Measurements from ENCODE around the gene ITFG1. TPM values are rescaled to one million over a fixed set of nuclear protein-coding genes. Genes with fewer than 3 reads are reported as not detected.

The ITFG1 gene
- total RNA-seq, 2 experiments from 2014 or later: 33.7 to 37.9 TPM

DNA sequence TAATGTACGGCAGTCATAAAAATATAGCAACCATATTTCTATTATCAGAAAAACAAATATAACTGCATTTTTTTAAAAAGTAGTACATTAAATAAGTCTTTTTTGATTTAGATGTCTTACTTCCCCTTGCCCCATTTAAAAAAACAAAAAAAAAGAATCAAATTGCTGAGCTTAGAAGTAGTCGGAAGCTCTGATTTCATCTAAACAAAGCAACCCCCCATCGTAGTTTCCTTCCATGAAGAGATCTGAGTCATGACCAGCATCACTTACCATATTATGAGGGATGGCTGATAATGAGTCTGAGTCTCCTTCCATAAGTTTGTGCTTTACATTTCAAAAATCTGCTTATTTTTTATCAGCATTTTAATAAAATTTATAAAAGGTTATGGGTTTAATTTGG is 86.2 kb downstream of the ITFG1 start:
- no peaks in the 10 kb centered on the region for H3K9me2 ChIP-seq (ENCODE audit: insufficient read depth, low read length)
- no peak for DNase-seq (ENCODE audit: low spot score)
- ChIA-PET POLR2A (interaction anchor here (1.2 kb wide), 1 partner anchor 18 kb away, joined by 3 read pairs; no protein-coding TSS in a partner anchor), CTCF (ENCODE audit: unreplicated experiment) (no interaction called here)
- BruUV-seq (replicated peaks): no TSS peak
- intact Hi-C loops (cut with micrococcal nuclease; ENCODE audit: unreplicated experiment): no loop called here
- peaks cover 51% of the 10 kb centered on the region for H3K36me3 ChIP-seq (ENCODE audit: insufficient read depth, low read length)
- no peaks in the 10 kb centered on the region for H4K20me1 ChIP-seq (ENCODE audit: insufficient read depth, low read length)
- peaks cover 5% of the 10 kb centered on the region for H3K9me3 ChIP-seq (ENCODE audit: low read length)
- TF ChIP-seq CTCF (conservative IDR thresholded peaks at IDR 0.05; ENCODE audit: low read length) (no peak), EZH2phosphoT487 (IDR thresholded peaks at IDR 0.05; ENCODE audit: borderline replicate concordance, low read depth, low read length) (no peak)
- no peak overlapping the region for H2AFZ ChIP-seq (ENCODE audit: low read length)
- no peak overlapping the region for H3K4me3 ChIP-seq (ENCODE audit: low read depth, low read length, poor library complexity, severe bottlenecking)
- H3K4me2 ChIP-seq (ENCODE audit: low read length): no peak overlapping the region
- no peaks in the 10 kb centered on the region for H3K4me1 ChIP-seq (ENCODE audit: insufficient read depth, low read length, poor library complexity, severe bottlenecking)
- H3K79me2 ChIP-seq (ENCODE audit: insufficient read depth, low read depth, low read length): no peaks in the 10 kb centered on the region
- no peak overlapping the region for H3K27ac ChIP-seq (ENCODE audit: low read depth, low read length, poor library complexity, severe bottlenecking)

- Histone ChIP-seq H3K9me3 (ENCODE audit: low read length) (peaks cover 5% of the 10 kb centered on the region), H3K9me2 (ENCODE audit: insufficient read depth, low read length) (no peaks in the 10 kb centered on the region), H3K27ac (ENCODE audit: low read depth, low read length, poor library complexity, severe bottlenecking) (no peak overlapping the region), H3K4me1 (ENCODE audit: insufficient read depth, low read length, poor library complexity, severe bottlenecking) (no peaks in the 10 kb centered on the region), H2AFZ (ENCODE audit: low read length) (no peak overlapping the region), H3K4me3 (ENCODE audit: low read depth, low read length, poor library complexity, severe bottlenecking) (no peak overlapping the region), H4K20me1 (ENCODE audit: insufficient read depth, low read length) (no peaks in the 10 kb centered on the region), H3K4me2 (ENCODE audit: low read length) (no peak overlapping the region), H3K79me2 (ENCODE audit: insufficient read depth, low read depth, low read length) (no peaks in the 10 kb centered on the region), H3K36me3 (ENCODE audit: insufficient read depth, low read length) (peaks cover 54% of the 10 kb centered on the region)
- ChIA-PET CTCF (ENCODE audit: unreplicated experiment) (no interaction called here), POLR2A (interaction anchor here (0.7 kb wide), 1 partner anchor 662 kb away, joined by 3 read pairs; no protein-coding TSS in a partner anchor)
- no TSS peak for BruUV-seq (replicated peaks)
- TF ChIP-seq CTCF (conservative IDR thresholded peaks at IDR 0.05; ENCODE audit: low read length): no peak
- no peak for TF ChIP-seq EZH2phosphoT487 (IDR thresholded peaks at IDR 0.05; ENCODE audit: borderline replicate concordance, low read depth, low read length)
- intact Hi-C loops (cut with micrococcal nuclease; ENCODE audit: unreplicated experiment): no loop called here
- DNase-seq (ENCODE audit: low spot score): no peak
These were observed 89.4 kb downstream of the ITFG1 start for GRCh38 chr16:47371271-47372014.

- no peak overlapping the region for H3K4me2 ChIP-seq (ENCODE audit: low read length)
- H3K36me3 ChIP-seq (ENCODE audit: insufficient read depth, low read length): peaks cover 52% of the 10 kb centered on the region
- H3K79me2 ChIP-seq (ENCODE audit: insufficient read depth, low read depth, low read length): no peaks in the 10 kb centered on the region
- POLR2A ChIA-PET: interaction anchor here (0.6 kb wide), 1 partner anchor 24 kb away, joined by 3 read pairs; no protein-coding TSS in a partner anchor
- no peak overlapping the region for H3K27ac ChIP-seq (ENCODE audit: low read depth, low read length, poor library complexity, severe bottlenecking)
- H3K4me3 ChIP-seq (ENCODE audit: low read depth, low read length, poor library complexity, severe bottlenecking): no peak overlapping the region
- intact Hi-C loops (cut with micrococcal nuclease; ENCODE audit: unreplicated experiment): no loop called here
- no peak overlapping the region for H2AFZ ChIP-seq (ENCODE audit: low read length)
- no peaks in the 10 kb centered on the region for H4K20me1 ChIP-seq (ENCODE audit: insufficient read depth, low read length)
- CTCF ChIA-PET (ENCODE audit: unreplicated experiment): no interaction called here
- no peak for DNase-seq (ENCODE audit: low spot score)
- BruUV-seq (replicated peaks): no TSS peak
- TF ChIP-seq CTCF (conservative IDR thresholded peaks at IDR 0.05; ENCODE audit: low read length) (no peak), EZH2phosphoT487 (IDR thresholded peaks at IDR 0.05; ENCODE audit: borderline replicate concordance, low read depth, low read length) (no peak)
- H3K4me1 ChIP-seq (ENCODE audit: insufficient read depth, low read length, poor library complexity, severe bottlenecking): no peaks in the 10 kb centered on the region
- H3K9me3 ChIP-seq (ENCODE audit: low read length): peaks cover 5% of the 10 kb centered on the region
- no peaks in the 10 kb centered on the region for H3K9me2 ChIP-seq (ENCODE audit: insufficient read depth, low read length)
These were observed 90.3 kb downstream of the ITFG1 start for GRCh38 chr16:47370536-47370935.

Data from OCI-LY7 (cell line).